Spleen (tissue), 7 donors: Measurements from ENCODE around the gene TPX2.

Source experiments
- CTCF ChIP-seq, 11 experiments: fragments of 200-600 bp in 7 of 11; fragments of 450-650 bp in 4 of 11; sonication (generic) in 4 of 11; IDR thresholded peaks in 8 of 11; conservative IDR thresholded peaks in 3 of 11; 1 replicate in 7 of 11; 2 replicates in 4 of 11; pipeline versions ENCODE4 v1.4.0 to v1.8.0; 2016 to 2021; ENCODE audit warnings: antibody characterized with exemption in 11 of 11, inconsistent platforms in 4 of 11, mild to moderate bottlenecking in 1 of 11
- POLR2A ChIP-seq, 3 donors: fragments of 450-650 bp; IDR thresholded peaks; one replicate each; pipeline ENCODE4 v1.5.1; 2017; ENCODE audit warnings: antibody characterized with exemption in 3 of 3, mild to moderate bottlenecking in 1 of 3
- POLR2AphosphoS5 ChIP-seq, 3 donors: sonication (generic); formaldehyde crosslinking; IDR thresholded peaks; one replicate each; pipeline ENCODE4 v1.5.1; 2017; ENCODE audit warnings: antibody characterized with exemption in 3 of 3
- donor health status: DM: no; HTN: no; CAD: no; lungs with moderate emphysema.
- donor health status: DM: no; HTN: no; CAD: no.
- donor health status: DM: no; HTN: no; CAD: no.

- no peak for TF ChIP-seq CTCF (IDR thresholded peaks at IDR 0.05 in 8 of 11, conservative IDR thresholded peaks at IDR 0.05 in 3 of 11)
- no peak for TF ChIP-seq POLR2AphosphoS5 (IDR thresholded peaks at IDR 0.05)
- no peak for TF ChIP-seq POLR2A (IDR thresholded peaks at IDR 0.05)
Observed at GRCh38 chr20:31815408-31816188, 76.5 kb downstream of the TPX2 start.
